Stimulated activated CD8-positive, alpha-beta memory T cell treated with anti-CD3 and anti-CD28 coated beads, Interleukin-4, amount 100 ng/mL, for 48 hours (primary cell): Measurements from ENCODE around the gene RNLS.
"Not testable (repeated sequence)": the region's sequence is repeated elsewhere in the genome, so short reads cannot be mapped to it uniquely, and the experiment has no call there.

Experiments
- DNase-seq: peaks from one replicate; pipeline ENCODE4 v3.0.0-alpha.2; 2020

Gene RNLS

GRCh38 chr10:88383276-88383675, 199.8 kb downstream of the RNLS start:
- no peak for DNase-seq

- DNase-seq, result no peak
These were observed 200.4 kb downstream of the RNLS start for GRCh38 chr10:88382699-88383098.

- DNase-seq, result no peak
These were observed 203.5 kb downstream of the RNLS start for GRCh38 chr10:88379575-88379974.

- no peak for DNase-seq
These were observed 205.6 kb downstream of the RNLS start for GRCh38 chr10:88377510-88377909.

GRCh38 chr10:88374392-88375175, 208.5 kb downstream of the RNLS start:
- DNase-seq, result no peak

GRCh38 chr10:88372881-88373592, 210.1 kb downstream of the RNLS start:
- no peak for DNase-seq

GRCh38 chr10:88372051-88372715, 210.9 kb downstream of the RNLS start:
- DNase-seq, result no peak

- no peak for DNase-seq
These were observed 212.4 kb downstream of the RNLS start for GRCh38 chr10:88370713-88371112.

- DNase-seq, result no peak
These were observed 216.3 kb downstream of the RNLS start for GRCh38 chr10:88366772-88367171.

GRCh38 chr10:88361995-88362807, 220.9 kb downstream of the RNLS start:
- DNase-seq, result no peak

GRCh38 chr10:88361494-88361893, 221.6 kb downstream of the RNLS start:
- no peak for DNase-seq

GRCh38 chr10:88355750-88356149, 227.4 kb downstream of the RNLS start:
- not testable (repeated sequence) for DNase-seq

- DNase-seq, result no peak
These were observed 235.4 kb downstream of the RNLS start for GRCh38 chr10:88347597-88348304.

GRCh38 chr10:88347022-88347421, 236.1 kb downstream of the RNLS start:
- no peak for DNase-seq

GRCh38 chr10:88346144-88346977, 236.8 kb downstream of the RNLS start:
- DNase-seq, result no peak

- no peak for DNase-seq
These were observed 239.2 kb downstream of the RNLS start for GRCh38 chr10:88343761-88344484.

- no peak for DNase-seq
These were observed 240.3 kb downstream of the RNLS start for GRCh38 chr10:88342733-88343310.

GRCh38 chr10:88337134-88337533, 246.0 kb downstream of the RNLS start:
- DNase-seq, result no peak

- no peak for DNase-seq
These were observed 246.8 kb downstream of the RNLS start for GRCh38 chr10:88336334-88336733.

- DNase-seq, result no peak
These were observed 249.9 kb downstream of the RNLS start for GRCh38 chr10:88333248-88333630.
